Inflammatory macrophage treated with lipopolysaccharide for 1 hour (primary cell): ENCODE measurements around the gene TXNDC11.
A peak's percentile ranks its signal among the peaks of the same experiment; 100 is the strongest.

ENCODE experiments used
- DNase-seq, 2 donors: peaks; one replicate each; pipeline ENCODE4 v3.0.0-alpha.2; 2020 to 2022

TXNDC11 gene

GRCh38 chr16:11673091-11674000 lies 69.3 kb downstream of the TXNDC11 start:
- DNase-seq: no peak

DNA sequence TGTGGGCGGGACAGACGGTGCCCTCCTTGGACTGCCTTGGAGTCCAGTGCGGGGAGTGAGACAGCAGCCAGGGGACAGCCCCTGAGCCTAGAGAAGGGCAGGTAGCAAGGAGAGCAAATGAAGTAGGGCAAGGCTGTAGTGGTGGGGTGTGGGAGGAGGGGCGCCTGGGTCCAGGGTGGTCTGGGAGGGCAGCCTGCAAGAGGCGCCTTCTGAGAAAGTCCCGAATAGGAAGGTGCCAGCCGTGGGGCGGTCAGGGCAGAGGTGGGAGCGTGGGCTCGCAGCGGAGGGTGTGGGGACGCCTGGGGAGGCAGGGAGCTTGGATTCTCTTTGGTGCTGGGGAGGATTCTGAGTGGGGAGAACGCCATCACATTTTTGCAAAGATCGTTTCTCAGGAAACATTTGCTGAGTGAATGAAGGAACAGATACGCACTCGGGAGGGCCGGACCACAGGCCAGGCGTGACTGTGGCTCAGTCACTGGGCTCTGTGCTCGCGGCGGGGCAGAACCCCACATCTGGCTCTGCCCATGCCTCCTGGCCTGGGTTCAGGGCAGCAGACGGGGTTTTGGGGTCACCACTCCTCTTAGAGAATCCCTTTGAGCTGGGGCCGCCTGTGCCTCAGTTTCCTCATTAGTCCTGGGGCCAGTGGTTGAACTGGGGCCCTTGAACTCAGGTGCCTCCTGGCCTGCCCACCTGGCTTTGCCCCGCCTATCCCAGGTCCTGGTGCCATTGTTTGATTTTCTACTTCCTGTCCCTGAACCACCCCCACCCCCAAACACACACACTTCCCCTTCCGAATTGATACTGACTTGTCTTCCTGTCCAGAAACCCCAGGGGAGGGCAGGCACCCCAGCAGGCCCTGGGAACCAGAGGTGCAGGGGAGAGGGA lies 70.2 kb downstream of the TXNDC11 start:
- peak; percentile 40 to 50 for DNase-seq

- no peak for DNase-seq
Observed at GRCh38 chr16:11671676-11672075, 71.0 kb downstream of the TXNDC11 start.

GRCh38 chr16:11671271-11671670 lies 71.4 kb downstream of the TXNDC11 start:
- no peak for DNase-seq

DNA sequence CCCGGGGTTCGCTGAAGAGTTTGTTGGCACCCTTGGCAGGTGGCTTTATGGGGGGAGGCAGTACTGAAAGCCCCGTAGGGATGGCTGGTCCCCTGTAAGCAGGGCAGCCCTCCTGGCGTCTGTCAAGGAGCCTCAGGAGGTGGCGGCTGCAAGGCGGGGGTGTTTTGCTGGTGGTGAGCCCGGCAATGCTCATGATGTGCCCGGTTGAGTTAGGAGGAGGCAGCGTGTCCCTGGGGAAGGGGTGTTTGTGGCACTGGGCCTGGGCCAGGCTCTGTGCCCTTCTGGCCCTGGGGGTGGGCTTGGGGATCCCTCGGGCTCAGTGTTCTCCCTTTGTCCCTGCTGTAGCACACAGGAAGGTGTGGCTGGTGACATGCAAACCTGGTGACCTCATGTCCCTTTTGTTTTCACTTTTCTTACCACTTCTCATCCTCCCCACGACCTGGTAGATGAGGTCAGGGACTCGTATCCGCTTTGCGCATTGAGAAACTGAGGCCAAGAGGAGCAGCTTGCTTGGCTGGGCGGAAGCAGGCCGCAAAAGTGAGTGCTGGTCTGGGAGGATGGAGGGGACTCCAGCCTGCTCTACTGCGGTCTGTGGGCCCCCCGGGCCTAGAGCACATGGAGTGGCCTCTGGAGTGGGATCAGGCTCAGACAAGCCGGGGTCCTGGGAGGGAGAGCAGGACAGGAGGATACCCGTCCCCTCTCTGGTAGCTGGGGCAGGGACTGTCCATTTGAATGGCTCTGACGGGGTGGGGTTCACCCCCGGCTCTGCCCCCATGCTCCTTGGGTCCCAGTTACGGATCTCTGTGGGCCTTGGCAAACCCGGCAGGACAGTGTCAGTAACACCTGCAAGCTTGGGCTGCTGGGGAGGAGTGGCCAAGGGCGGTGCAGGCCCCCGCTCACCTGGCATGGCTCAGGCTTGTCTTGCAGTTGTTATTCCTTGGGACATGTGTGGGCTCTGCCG lies 72.2 kb downstream of the TXNDC11 start:
- DNase-seq: peak in 1 of 2 donors; percentile 55

DNA sequence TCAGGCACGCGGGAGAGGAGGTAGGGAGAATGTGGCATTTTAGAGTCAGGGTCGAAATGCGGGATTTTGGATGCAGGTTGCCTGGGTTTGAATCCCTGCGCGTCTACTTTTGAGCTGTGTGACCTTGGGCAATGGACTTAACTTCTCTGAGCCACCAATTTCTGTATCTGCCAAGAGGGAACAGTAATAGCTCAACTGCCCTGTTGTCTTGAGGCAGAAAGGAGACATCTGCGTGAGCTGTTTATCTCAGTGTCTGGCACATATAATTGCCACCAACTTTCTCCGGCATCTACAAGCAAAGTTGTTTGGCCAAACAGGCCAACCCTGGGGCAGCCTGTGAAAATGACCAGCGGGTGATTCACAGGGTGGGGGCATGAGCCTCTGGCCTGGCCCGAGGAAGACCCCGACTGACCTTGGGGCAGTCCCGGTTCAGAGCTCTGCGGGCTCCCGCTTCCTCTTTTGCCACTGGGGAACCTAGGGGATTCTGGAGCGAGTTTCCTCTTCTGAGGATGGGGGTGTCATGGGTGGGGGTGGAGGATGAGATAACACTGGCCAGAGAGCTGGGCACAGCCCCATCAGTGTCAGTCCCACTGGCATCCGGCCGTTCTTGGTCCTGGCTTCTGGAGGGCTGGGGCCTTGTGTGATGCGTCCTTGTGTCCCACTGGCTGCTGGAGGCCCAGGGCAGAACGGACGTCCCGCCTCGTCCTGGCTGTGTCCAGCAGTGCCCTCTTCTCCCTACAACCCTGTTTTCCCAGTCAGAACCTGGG lies 73.1 kb downstream of the TXNDC11 start:
- peak; percentile 97 to 99 for DNase-seq

- peak in 1 of 2 donors; percentile 23 for DNase-seq
Observed at GRCh38 chr16:11668623-11669379, 73.9 kb downstream of the TXNDC11 start.

- peak; percentile 88 to 93 for DNase-seq
Observed at GRCh38 chr16:11667824-11668622, 74.6 kb downstream of the TXNDC11 start, which contains the start of gene SNN. SNN (plus strand) TSS chr16:11668455; CDS start chr16:11676060, 7,605 bp downstream.

DNA sequence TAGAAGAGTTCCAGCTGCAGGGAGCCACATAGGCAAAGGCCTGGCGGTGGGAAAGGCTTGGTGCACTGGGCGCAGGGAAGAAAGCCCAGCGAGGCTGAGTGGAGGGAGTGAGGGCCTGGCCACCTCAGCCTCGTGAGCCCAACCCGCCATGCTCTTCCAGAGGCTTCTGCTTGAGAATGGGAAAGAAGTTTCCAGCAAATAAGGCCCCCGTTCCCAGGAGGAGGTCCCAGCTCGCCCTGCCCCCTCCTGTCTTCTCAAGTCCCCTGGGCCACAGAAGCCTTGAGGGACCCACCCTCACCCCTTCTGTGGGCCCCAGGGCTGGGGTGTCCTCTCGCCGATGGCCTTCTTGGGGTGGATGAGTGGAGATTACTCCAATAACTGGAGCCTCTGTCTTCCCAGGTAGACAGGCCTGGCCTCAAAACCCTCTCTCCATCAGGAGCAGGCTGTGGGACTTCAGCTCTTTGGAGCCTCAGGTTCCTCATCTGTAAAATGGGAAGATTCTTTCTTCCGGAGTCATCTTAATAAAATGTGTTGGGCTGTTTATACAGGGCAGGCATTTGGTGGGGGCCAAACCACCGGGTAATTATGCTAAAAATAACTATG lies 75.3 kb downstream of the TXNDC11 start:
- no peak for DNase-seq

DNA sequence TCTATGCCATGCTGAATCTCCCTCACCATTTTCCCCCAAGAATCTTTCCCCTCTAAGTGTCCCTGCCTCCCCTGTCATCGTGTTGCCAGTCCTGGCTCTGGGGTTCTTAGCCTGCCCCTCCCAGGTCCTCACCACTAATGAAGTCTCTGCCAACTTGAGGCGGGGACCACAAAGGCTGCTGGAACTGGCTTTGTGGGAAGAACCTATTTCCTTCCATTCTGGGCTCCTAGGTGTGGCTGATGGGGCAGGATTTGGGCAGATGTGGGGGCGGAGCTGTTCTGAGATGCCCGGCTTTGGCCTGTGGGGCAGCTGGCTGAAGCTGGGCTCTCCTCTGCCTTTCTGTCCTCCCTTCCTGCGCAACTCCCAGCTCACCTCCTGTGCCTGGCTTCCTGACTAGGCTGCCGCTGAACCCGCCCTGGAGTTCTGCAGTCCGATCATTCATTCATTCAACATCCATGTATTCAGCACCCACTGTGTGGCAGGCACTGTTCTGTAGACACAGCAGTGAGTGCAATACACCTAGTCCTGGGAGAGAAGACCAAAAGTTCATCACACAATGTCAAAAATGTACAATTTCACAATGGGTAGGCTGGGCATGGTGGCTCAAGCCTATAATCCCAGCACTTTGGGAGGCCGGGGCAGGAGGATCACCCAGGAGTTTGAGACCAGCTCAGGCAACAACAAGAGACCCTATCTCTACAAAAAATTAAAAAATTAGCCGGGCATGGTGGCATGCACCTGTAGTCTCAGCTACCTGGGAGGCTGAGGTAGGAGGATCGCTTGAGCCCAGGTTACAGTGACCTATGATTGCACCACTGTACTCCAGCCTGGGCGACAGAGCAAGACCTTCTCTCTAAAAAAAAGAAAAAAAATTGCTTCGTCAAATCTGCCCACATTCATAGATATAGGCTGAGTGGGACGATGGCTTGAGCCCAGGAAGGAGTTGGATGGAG lies 76.3 kb downstream of the TXNDC11 start:
- DNase-seq: no peak

GRCh38 chr16:11665071-11665491 lies 77.6 kb downstream of the TXNDC11 start:
- DNase-seq: no peak

GRCh38 chr16:11662582-11662981 lies 80.1 kb downstream of the TXNDC11 start:
- DNase-seq: no peak

- DNase-seq: no peak
Observed at GRCh38 chr16:11660565-11660964, 82.1 kb downstream of the TXNDC11 start.

DNA sequence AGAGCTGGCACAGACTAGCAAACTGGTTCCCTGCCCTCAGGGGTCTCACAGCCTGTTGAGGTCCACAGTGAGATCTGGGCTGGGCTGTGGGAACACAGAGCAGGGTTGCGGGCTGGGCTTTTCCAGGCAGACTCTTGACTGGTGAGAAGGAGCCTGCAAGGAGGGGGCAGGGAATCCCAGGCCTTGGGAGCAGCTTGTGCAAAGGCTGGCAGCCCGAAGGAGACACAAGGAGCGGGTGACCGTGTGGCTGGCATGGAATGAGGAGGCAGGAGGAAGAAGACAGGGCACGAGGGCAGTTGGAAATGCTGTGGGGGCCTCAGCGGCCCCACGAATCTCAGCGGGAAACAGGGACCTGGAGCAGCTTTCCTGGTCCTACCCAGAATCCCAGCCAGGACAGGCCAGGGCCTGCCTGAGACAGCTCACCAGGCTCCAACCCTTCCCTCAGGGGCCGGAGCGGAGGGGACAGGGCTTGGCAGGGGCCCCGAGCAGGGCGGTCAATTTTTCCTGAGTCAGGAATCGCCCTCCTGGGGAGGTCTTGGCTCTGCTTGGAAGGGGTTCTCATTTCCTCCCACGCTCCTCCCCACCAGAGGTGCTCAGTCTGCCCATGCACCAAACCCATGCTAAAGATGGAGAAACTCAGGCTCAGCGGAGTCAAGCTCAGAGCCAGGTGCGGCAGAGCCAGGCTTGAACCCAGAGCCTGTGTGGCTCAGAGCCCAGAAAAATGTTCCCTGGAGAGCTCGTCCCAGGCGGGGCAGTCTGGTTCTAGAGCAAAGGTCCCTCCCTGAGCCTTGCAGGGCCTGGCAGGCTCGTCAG lies 83.6 kb downstream of the TXNDC11 start:
- DNase-seq: no peak

DNA sequence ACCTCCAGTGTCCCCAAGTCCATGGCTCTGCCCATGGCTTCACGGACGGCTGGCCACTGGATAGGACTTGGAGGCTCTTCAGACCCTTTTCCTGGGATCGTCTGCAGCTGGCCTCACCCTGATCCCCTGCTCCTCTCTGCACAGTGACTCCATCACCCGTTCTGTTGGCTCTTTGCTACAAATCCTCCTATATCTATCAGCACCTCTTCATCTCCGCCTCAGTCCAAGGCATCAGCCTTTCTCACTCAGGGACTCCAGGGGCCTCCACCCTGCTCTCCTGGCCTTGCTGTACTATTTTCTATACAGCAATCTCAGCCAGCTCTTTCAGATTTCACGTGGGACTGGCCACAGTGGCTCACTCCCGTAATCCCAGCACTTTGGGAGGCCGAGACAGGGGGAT lies 85.1 kb downstream of the TXNDC11 start:
- DNase-seq: no peak

DNA sequence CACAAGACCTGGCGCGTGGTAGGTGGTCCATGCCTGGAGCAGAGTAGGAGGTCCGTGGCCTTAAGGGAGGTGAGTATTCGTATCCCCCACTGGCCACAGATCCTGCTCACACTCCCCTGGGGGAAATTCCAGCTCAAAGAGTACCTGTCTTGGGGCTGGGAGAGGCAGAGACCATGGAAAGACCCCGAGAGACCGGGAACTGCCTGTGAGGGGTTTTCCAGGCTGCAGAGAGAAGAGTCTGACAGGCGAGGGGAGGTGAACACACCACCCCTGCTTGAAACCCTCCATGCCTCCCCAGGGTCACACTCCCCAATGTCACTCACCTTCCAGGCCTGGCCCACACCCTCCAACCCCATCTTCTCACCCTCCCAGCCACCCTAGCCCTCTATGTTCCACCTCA lies 87.0 kb downstream of the TXNDC11 start:
- no peak for DNase-seq

DNA sequence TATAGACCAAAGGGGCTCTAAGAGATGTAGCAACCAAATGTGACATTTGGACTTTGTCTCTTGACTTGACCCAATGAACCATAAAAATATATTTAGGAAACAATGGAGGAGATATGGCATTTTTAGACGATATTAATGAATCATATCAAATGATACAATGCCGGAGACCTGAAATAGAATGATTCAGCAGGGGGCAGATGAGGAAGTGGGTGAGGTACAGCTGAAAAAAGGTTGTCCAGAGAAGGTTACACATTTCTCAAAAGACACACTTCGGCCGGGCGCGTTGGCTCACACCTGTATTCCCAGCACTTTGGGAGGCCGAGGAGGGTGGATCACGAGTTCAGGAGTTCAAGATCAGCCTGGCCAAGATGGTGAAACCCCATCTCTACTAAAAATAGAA lies 90.9 kb downstream of the TXNDC11 start:
- DNase-seq: no peak
